GM23248 (cell line): ENCODE data around the gene APOE. TPM values are rescaled to one million over a fixed set of nuclear protein-coding genes. Genes with fewer than 3 reads are reported as not detected.
"Not testable (repeated sequence)": the region's sequence is repeated elsewhere in the genome, so short reads cannot be mapped to it uniquely, and the experiment has no call there.

Experiments used
- DNase-seq: peaks from one replicate; pipeline ENCODE4 v3.0.0-alpha.2; 2015
- H2AFZ ChIP-seq: fragments of 200-600 bp; sonication (generic); 2 replicates; pipeline ENCODE4 v1.6.1; 2016; ENCODE audit warnings: antibody characterized with exemption
- H3F3A ChIP-seq: fragments of 200-600 bp; sonication (generic); 2 replicates; pipeline ENCODE4 v1.6.1; 2016; ENCODE audit warnings: mild to moderate bottlenecking, antibody characterized with exemption, mixed run types; ENCODE audit not compliant: insufficient read depth
- H3K27ac ChIP-seq: fragments of 200-600 bp; sonication (generic); 2 replicates; pipeline ENCODE4 v1.5.1; 2016; ENCODE audit warnings: mild to moderate bottlenecking
- H3K27me3 ChIP-seq: fragments of 200-600 bp; sonication (generic); replicated peaks from 2 replicates; pipeline ENCODE4 v1.6.1; 2016; ENCODE audit warnings: mild to moderate bottlenecking; ENCODE audit not compliant: insufficient read depth
- H3K36me3 ChIP-seq: fragments of 200-600 bp; sonication (generic); 2 replicates; pipeline ENCODE4 v1.6.1; 2016; ENCODE audit warnings: low read depth, mild to moderate bottlenecking
- H3K4me1 ChIP-seq: fragments of 200-600 bp; sonication (generic); 2 replicates; pipeline ENCODE4 v1.6.1; 2016; ENCODE audit warnings: mild to moderate bottlenecking; ENCODE audit not compliant: insufficient read depth
- H3K4me2 ChIP-seq: fragments of 200-600 bp; sonication (generic); one replicate; pipeline ENCODE4 v1.6.1; 2016; ENCODE audit warnings: mild to moderate bottlenecking; ENCODE audit not compliant: unreplicated experiment
- H3K4me3 ChIP-seq: fragments of 200-600 bp; sonication (generic); 2 replicates; pipeline ENCODE4 v1.5.1; 2016; ENCODE audit warnings: mild to moderate bottlenecking
- H3K79me2 ChIP-seq: fragments of 200-600 bp; sonication (generic); 2 replicates; pipeline ENCODE4 v1.6.1; 2016; ENCODE audit warnings: mild to moderate bottlenecking; ENCODE audit not compliant: insufficient read depth
- H3K9ac ChIP-seq: fragments of 200-600 bp; sonication (generic); 2 replicates; pipeline ENCODE4 v1.6.1; 2016; ENCODE audit warnings: mild to moderate bottlenecking
- H3K9me2 ChIP-seq: fragments of 200-600 bp; sonication (generic); 2 replicates; pipeline ENCODE4 v1.6.1; 2016; ENCODE audit warnings: mixed run types, mild to moderate bottlenecking, moderate library complexity; ENCODE audit not compliant: insufficient read depth
- H3K9me3 ChIP-seq: fragments of 200-600 bp; sonication (generic); one replicate; pipeline ENCODE4 v1.6.1; 2017; ENCODE audit warnings: low read depth
- H4K20me1 ChIP-seq: fragments of 200-600 bp; sonication (generic); 2 replicates; pipeline ENCODE4 v1.6.0; 2016; ENCODE audit not compliant: insufficient read depth
- EZH2 ChIP-seq: fragments of 200-600 bp; sonication (generic); IDR thresholded peaks from 2 replicates; pipeline ENCODE4 v1.6.1; 2018; ENCODE audit warnings: antibody characterized with exemption, mild to moderate bottlenecking; ENCODE audit not compliant: insufficient read depth, poor library complexity, severe bottlenecking
- EZH2phosphoT487 ChIP-seq: fragments of 200-600 bp; sonication (generic); IDR thresholded peaks from 2 replicates; pipeline ENCODE4 v1.6.1; 2018; ENCODE audit warnings: antibody characterized with exemption, moderate library complexity, mild to moderate bottlenecking, low read depth; ENCODE audit not compliant: insufficient read depth
- WGBS, 2 experiments: methylation state at CpG; one replicate each; pipeline ENCODE4 v1.1.6; 2015 to 2017; ENCODE audit warnings: low lambda C conversion rate in 2 of 2, low coverage in 1 of 2; ENCODE audit errors: missing lambda C conversion rate in 2 of 2; 5-methylcytosine and 5-hydroxymethylcytosine counted together
- in situ Hi-C: fragments of 300-500 bp; cut with MboI; formaldehyde crosslinking; loops from 2 replicates; pipeline ENCODE4 v1.15.0; 2020
- polyA plus RNA-seq: library from polyadenylated mRNA; unstranded; fragments of >200 nt; fragmentation: Nextera tagmentation; extraction: Ambion mirVana; gene quantifications from 2 replicates; pipeline ENCODE4 v1.2.1, GENCODE V29; 2016
- total RNA-seq: library from RNA; depleted of rRNA; stranded (reverse); fragments of >200 nt; shearing (Covaris generic); gene quantifications from 2 replicates; pipeline ENCODE4 v1.2.3, GENCODE V29; 2014

APOE gene
- total and polyA plus RNA-seq, 2 experiments from 2014 or later: 0.60 to 0.76 TPM

DNA sequence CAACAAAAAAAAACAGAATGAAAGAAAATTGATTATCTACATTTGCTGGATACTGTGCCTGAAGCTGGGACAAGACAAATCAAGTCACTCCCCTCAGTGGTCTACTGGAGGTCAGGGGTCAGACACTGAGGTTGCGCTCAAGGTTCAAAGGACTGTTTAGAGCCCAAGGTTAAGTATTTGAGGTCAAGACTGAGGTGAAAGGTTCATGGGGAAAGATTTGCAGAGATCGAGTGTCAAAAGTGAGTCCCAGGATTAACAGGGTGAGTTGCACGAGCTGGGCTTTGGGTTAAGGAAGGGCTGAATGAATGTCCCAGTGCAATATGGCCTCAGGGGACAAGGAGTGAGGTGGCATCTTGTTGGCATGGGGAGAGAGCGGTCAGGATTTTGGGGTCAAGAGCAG, 17.9 kb upstream of the APOE start:
- peaks cover 13% of the 10 kb centered on the region for H3F3A ChIP-seq
- no peak overlapping the region for H2AFZ ChIP-seq
- H3K9me2 ChIP-seq: no peaks in the 10 kb centered on the region
- H4K20me1 ChIP-seq: no peaks in the 10 kb centered on the region
- peaks cover 16% of the 10 kb centered on the region for H3K79me2 ChIP-seq
- H3K9ac ChIP-seq: no peak overlapping the region
- no peak overlapping the region for H3K27ac ChIP-seq
- no peaks in the 10 kb centered on the region for H3K36me3 ChIP-seq
- no peaks in the 10 kb centered on the region for H3K27me3 ChIP-seq
- no peak overlapping the region for H3K4me2 ChIP-seq
- no peaks in the 10 kb centered on the region for H3K9me3 ChIP-seq
- peaks cover 9% of the 10 kb centered on the region for H3K4me1 ChIP-seq
- TF ChIP-seq EZH2phosphoT487: no peak
- TF ChIP-seq EZH2: no peak
- WGBS, 2 experiments: 72 to 81% methylated on average over 4 of the region's 4 CpGs
- in situ Hi-C loops: no loop called here
- no peak overlapping the region for H3K4me3 ChIP-seq
- DNase-seq: no peak

GRCh38 chr19:44888335-44888734, 17.3 kb upstream of the APOE start:
- H3K4me1 ChIP-seq, H3K27ac ChIP-seq, H3K36me3 ChIP-seq, H4K20me1 ChIP-seq, H3K9me2 ChIP-seq, H2AFZ ChIP-seq, H3K9me3 ChIP-seq, H3K4me2 ChIP-seq, DNase-seq, H3K27me3 ChIP-seq, in situ Hi-C loops, H3K9ac ChIP-seq, H3K4me3 ChIP-seq: not testable (repeated sequence)
- WGBS, 2 experiments: 98 to 100% methylated on average over 5 of the region's 5 CpGs
- H3K79me2 ChIP-seq: peaks cover 22% of the 10 kb centered on the region
- H3F3A ChIP-seq: peaks cover 13% of the 10 kb centered on the region

- H3F3A ChIP-seq: peaks cover 13% of the 10 kb centered on the region
- H3K9ac ChIP-seq: peak overlapping the region; percentile 79
- H3K79me2 ChIP-seq: peaks cover 36% of the 10 kb centered on the region
- 52 to 53% methylated on average over 17 of the region's 17 CpGs for WGBS, 2 experiments
- no peaks in the 10 kb centered on the region for H4K20me1 ChIP-seq
- H3K27me3 ChIP-seq: no peaks in the 10 kb centered on the region
- H3K9me2 ChIP-seq: no peaks in the 10 kb centered on the region
- no peaks in the 10 kb centered on the region for H3K36me3 ChIP-seq
- peak overlapping the region; percentile 99 for H3K4me2 ChIP-seq
- no peak for TF ChIP-seq EZH2phosphoT487
- no peak for TF ChIP-seq EZH2
- peak overlapping the region; percentile 90 for H3K27ac ChIP-seq
- H3K9me3 ChIP-seq: no peaks in the 10 kb centered on the region
- H3K4me1 ChIP-seq: peaks cover 9% of the 10 kb centered on the region
- peak overlapping the region; percentile 76 for H2AFZ ChIP-seq
- in situ Hi-C loops: no loop called here
- no peak for DNase-seq
- H3K4me3 ChIP-seq: peak overlapping the region; percentile 69
Observed at GRCh38 chr19:44889830-44890365, 15.7 kb upstream of the APOE start.

- Histone ChIP-seq H4K20me1 (no peaks in the 10 kb centered on the region), H3K9ac (peak overlapping the region; percentile 79), H3K79me2 (peaks cover 38% of the 10 kb centered on the region), H3K4me3 (peak overlapping the region; percentile 69), H3K9me2 (no peaks in the 10 kb centered on the region), H3K27ac (peak overlapping the region; percentile 90), H3K4me2 (peak overlapping the region; percentile 99), H3K9me3 (no peaks in the 10 kb centered on the region), H3F3A (peaks cover 13% of the 10 kb centered on the region), H3K4me1 (peaks cover 9% of the 10 kb centered on the region), H3K36me3 (no peaks in the 10 kb centered on the region), H2AFZ (peak overlapping the region; percentile 76), H3K27me3 (no peaks in the 10 kb centered on the region)
- in situ Hi-C loops: no loop called here
- WGBS, 2 experiments: 0 to 2% methylated on average over 40 of the region's 40 CpGs
- peak; percentile 99 for DNase-seq
- no peak for TF ChIP-seq EZH2
- TF ChIP-seq EZH2phosphoT487: no peak
Observed at GRCh38 chr19:44890366-44891015, 15.1 kb upstream of the APOE start.
